SU-DHL-6 (cell line): ENCODE measurements around the gene SRRM2.
A peak's percentile ranks its signal among the peaks of the same experiment; 100 is the strongest.

ENCODE experiments used
- H2AFZ ChIP-seq: fragments of 200-600 bp; sonication (generic); 2 replicates; pipeline ENCODE4 v1.6.1; 2014; ENCODE audit warnings: low read depth, mild to moderate bottlenecking, moderate library complexity, mixed read lengths, antibody characterized with exemption, low read length; ENCODE audit not compliant: severe bottlenecking
- H3F3A ChIP-seq: fragments of 200-600 bp; shearing (Covaris generic); 2 replicates; pipeline ENCODE4 v1.6.0; 2016; ENCODE audit warnings: antibody characterized with exemption, mild to moderate bottlenecking; ENCODE audit not compliant: insufficient read depth
- H3K27ac ChIP-seq: fragments of 200-600 bp; sonication (generic); 2 replicates; pipeline ENCODE4 v1.5.1; 2016; ENCODE audit warnings: low read depth, mild to moderate bottlenecking, low read length, moderate library complexity, mixed read lengths
- H3K27me3 ChIP-seq: fragments of 200-600 bp; sonication (generic), shearing (Covaris generic); 2 replicates; pipeline ENCODE4 v1.6.0; 2014; ENCODE audit warnings: mild to moderate bottlenecking, low read length
- H3K36me3 ChIP-seq: fragments of 200-600 bp; sonication (generic); 2 replicates; pipeline ENCODE4 v1.6.1; 2014; ENCODE audit warnings: mild to moderate bottlenecking, low read length, mixed read lengths
- H3K4me2 ChIP-seq: fragments of 300-600, 200-600 bp; shearing (Covaris generic), sonication (generic); 2 replicates; pipeline ENCODE4 v1.6.0; 2014; ENCODE audit warnings: low read length, low read depth, mild to moderate bottlenecking; ENCODE audit not compliant: poor library complexity, severe bottlenecking
- H3K4me3 ChIP-seq: fragments of 200-600 bp; sonication (generic); 2 replicates; pipeline ENCODE4 v1.5.1; 2014; ENCODE audit warnings: antibody characterized with exemption, low read length, mild to moderate bottlenecking, mixed read lengths; ENCODE audit not compliant: insufficient read depth, poor library complexity, severe bottlenecking
- H3K79me2 ChIP-seq: fragments of 200-600 bp; sonication (generic); 2 replicates; pipeline ENCODE4 v1.6.1; 2014; ENCODE audit warnings: mild to moderate bottlenecking, low read length, moderate library complexity; ENCODE audit not compliant: insufficient read depth
- H3K9ac ChIP-seq: fragments of 200-600 bp; sonication (generic); 2 replicates; pipeline ENCODE4 v1.7.0; 2014; ENCODE audit warnings: mild to moderate bottlenecking, low read length
- H3K9me2 ChIP-seq: fragments of 200-600 bp; sonication (generic); replicated peaks from 2 replicates; pipeline ENCODE4 v1.6.1; 2014; ENCODE audit warnings: low read length; ENCODE audit not compliant: insufficient read depth
- H3K9me3 ChIP-seq: fragments of 200-600 bp; sonication (generic); 2 replicates; pipeline ENCODE4 v1.6.1; 2014; ENCODE audit warnings: low read length, mixed read lengths; ENCODE audit not compliant: insufficient read depth
- H4K20me1 ChIP-seq: fragments of 200-600 bp; sonication (generic); 2 replicates; pipeline ENCODE4 v1.6.1; 2014; ENCODE audit warnings: low read depth, mild to moderate bottlenecking, antibody characterized with exemption, low read length, moderate library complexity, mixed read lengths
- CTCF ChIP-seq: fragments of 200-600 bp; sonication (generic); IDR thresholded peaks from one replicate; pipeline ENCODE4 v1.5.1; 2017; ENCODE audit warnings: antibody characterized with exemption, mild to moderate bottlenecking, low read length, moderate library complexity; ENCODE audit not compliant: insufficient read depth, poor library complexity, severe bottlenecking
- EZH2phosphoT487 ChIP-seq: fragments of 200-600 bp; sonication (generic), shearing (Covaris generic); conservative IDR thresholded peaks from 2 replicates; pipeline ENCODE4 v1.6.1; 2018; ENCODE audit warnings: mild to moderate bottlenecking, antibody characterized with exemption, low read length, moderate library complexity, mixed read lengths

Gene SRRM2

DNA sequence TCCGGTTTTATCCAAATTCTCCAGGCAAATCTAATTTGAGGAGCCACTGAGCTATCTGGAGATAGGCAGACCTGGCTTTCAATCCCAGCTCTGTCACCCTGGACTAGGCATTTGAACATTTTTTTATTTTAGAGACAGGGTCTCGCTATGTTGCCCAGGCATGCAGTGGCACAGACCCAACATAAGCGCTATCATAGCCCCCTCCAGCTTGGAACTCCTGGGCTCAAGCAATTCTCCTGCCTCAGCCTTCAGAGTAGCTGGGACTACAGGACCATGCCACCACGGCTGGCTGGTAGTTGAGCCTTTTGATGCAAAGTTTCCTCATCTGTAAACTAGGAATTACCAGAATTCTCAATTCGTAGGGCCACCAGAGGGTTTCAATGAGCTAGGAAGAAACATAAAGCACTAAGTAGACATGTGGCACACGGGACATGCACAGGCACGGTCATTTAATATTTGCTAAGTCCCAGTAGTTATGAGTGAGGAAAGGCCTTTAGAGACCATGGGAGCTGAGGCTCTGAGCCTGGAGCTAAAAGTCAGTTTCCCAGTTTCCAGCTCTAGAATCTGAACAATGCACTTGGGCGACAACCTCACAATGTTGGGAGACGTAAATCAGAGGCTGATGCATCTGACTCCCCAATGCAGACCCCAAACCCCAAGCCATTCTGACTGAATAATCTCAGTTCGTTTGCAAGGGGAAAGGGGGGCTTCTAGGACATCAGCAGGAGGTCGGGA, 23.5 kb downstream of the SRRM2 start:
- no peaks in the 10 kb centered on the region for H3K36me3 ChIP-seq
- H3K4me2 ChIP-seq = peak overlapping the region; percentile 70
- H3K79me2 ChIP-seq = peaks cover 16% of the 10 kb centered on the region
- H3K4me3 ChIP-seq = peak overlapping the region; percentile 90
- H3K9me2 ChIP-seq = no peaks in the 10 kb centered on the region
- no peak overlapping the region for H3K27ac ChIP-seq
- no peak overlapping the region for H2AFZ ChIP-seq
- H3K27me3 ChIP-seq = no peaks in the 10 kb centered on the region
- H3K9me3 ChIP-seq = no peaks in the 10 kb centered on the region
- peaks cover 30% of the 10 kb centered on the region for H3F3A ChIP-seq
- H3K9ac ChIP-seq = peak overlapping the region; percentile 93
- H4K20me1 ChIP-seq = no peaks in the 10 kb centered on the region
- no peak for TF ChIP-seq EZH2phosphoT487
- no peak for TF ChIP-seq CTCF

DNA sequence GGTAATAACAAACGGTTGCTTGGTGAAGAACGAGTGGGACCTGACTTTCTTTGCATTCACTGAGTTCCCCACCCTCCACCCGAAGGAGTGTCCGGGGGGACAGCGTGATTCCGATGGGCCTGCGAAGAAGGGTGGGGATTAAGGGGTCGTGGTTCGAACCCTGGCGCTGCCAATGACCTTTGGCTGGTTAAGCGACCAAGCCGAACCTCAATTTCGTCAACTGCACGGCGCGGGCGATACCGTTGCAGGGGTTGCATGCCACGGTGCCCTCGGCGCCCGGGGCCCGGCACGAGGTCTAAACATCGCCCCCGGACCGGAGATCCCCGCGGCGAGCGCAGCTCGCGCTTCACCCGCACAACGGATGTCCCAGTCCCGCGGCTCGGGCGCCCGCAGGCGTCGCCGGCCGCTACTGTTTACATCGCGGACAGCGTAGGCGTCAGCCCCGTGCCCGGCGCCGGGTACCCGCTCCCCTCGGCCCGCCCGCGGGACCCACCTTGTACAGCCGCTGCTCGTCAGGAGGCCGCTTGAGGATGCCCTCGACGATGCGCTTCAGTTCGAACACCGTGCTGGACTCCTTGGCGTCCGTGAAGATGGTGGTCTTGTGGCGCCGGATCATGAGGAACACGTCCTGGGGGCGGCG, 24.2 kb downstream of the SRRM2 start:
- no peaks in the 10 kb centered on the region for H4K20me1 ChIP-seq
- H3K27me3 ChIP-seq = no peaks in the 10 kb centered on the region
- peaks cover 16% of the 10 kb centered on the region for H3K79me2 ChIP-seq
- TF ChIP-seq CTCF (no peak), EZH2phosphoT487 (no peak)
- no peak overlapping the region for H2AFZ ChIP-seq
- H3K36me3 ChIP-seq = no peaks in the 10 kb centered on the region
- peak overlapping the region; percentile 90 for H3K4me3 ChIP-seq
- H3K27ac ChIP-seq = no peak overlapping the region
- peak overlapping the region; percentile 93 for H3K9ac ChIP-seq
- H3K4me2 ChIP-seq = peak overlapping the region; percentile 70
- H3F3A ChIP-seq = peaks cover 23% of the 10 kb centered on the region
- no peaks in the 10 kb centered on the region for H3K9me3 ChIP-seq
- no peaks in the 10 kb centered on the region for H3K9me2 ChIP-seq

- no peaks in the 10 kb centered on the region for H3K36me3 ChIP-seq
- TF ChIP-seq EZH2phosphoT487 (no peak), CTCF (no peak)
- H3K4me3 ChIP-seq = peak within 1 kb of the TSS; percentile 90
- peak within 1 kb of the TSS; percentile 84 for H3K27ac ChIP-seq
- H3K79me2 ChIP-seq = peaks cover 16% of the 10 kb centered on the region
- H3F3A ChIP-seq = peaks cover 20% of the 10 kb centered on the region
- H3K27me3 ChIP-seq = no peaks in the 10 kb centered on the region
- no peaks in the 10 kb centered on the region for H4K20me1 ChIP-seq
- H2AFZ ChIP-seq = peak within 1 kb of the TSS; percentile 79
- peak within 1 kb of the TSS; percentile 76 for H3K4me2 ChIP-seq
- peak within 1 kb of the TSS; percentile 93 for H3K9ac ChIP-seq
- H3K9me2 ChIP-seq = no peaks in the 10 kb centered on the region
- no peaks in the 10 kb centered on the region for H3K9me3 ChIP-seq
These were observed 24.9 kb downstream of the SRRM2 start, which contains the start of gene ELOB for GRCh38 chr16:2777231-2777902. ELOB (minus strand) TSS chr16:2777280; CDS start chr16:2777239, 41 bp downstream.
